Colon (tissue), 2 donors: ENCODE measurements around the gene CYTH4.
"Not testable (repeated sequence)": the region's sequence is repeated elsewhere in the genome, so short reads cannot be mapped to it uniquely, and the experiment has no call there.

Experiments used
- FAIRE-seq: peaks from 2 replicates; lab custom pipeline; 2012; peaks lifted over from hg19 to GRCh38; lab: Jason Lieb, UNC
- donor health status: control.
- donor health status: control.

The CYTH4 gene

DNA sequence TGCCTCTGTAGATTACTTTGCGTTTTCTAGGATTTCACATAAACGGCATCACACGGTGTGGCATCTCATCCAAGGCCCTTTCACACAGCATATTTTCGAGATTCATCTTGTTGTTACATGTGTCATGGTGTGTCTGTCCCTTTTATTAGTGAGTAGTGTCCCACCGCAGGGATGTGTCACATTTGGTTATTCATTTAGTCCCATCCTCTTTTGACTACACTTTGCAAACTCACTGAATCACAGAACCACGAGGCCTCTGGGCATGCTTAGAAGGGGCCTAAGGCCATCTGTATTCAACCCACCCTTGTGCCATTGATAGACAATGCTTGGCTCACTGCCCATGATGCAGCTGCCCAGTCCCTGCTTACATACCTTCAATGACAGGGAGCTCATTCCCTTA lies 34.1 kb upstream of the CYTH4 start:
- no peak for FAIRE-seq

DNA sequence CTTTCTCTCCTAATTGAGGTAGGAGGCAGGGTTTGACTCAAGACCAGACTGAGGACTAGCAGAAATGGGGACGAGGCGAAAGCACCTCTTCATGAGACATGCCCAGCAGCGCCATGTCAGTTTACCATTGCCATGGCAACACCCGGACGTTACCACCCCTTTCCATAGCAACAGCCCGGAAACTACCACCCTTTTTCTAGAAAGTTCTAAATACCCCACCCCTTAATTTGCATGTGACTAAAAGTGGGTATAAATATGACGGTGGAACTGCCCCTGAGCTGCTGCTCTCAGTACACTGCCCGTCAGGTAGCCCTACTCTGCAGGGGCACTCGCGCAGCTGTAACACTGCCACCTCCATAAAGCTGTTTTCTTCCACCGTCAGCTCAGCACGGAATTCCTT lies 32.3 kb upstream of the CYTH4 start:
- no peak for FAIRE-seq

DNA sequence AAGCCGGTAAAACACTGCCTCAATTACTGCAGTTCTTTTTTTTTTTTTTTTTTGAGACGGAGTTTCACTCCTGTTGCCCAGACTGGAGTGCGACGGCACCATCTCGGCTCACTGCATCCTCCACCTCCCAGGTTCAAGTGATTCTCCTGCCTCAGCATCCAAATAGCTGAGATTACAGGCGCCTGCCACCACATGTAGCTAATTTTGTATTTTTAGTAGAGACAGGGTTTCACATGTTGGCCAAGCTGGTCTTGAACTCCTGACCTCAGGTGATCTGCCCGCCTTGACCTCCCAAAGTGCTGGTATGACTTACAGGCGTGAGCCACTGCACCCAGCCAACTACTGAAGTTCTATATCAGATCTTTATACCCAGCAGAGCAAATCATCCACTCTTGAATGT lies 30.5 kb upstream of the CYTH4 start:
- FAIRE-seq: not testable (repeated sequence)

DNA sequence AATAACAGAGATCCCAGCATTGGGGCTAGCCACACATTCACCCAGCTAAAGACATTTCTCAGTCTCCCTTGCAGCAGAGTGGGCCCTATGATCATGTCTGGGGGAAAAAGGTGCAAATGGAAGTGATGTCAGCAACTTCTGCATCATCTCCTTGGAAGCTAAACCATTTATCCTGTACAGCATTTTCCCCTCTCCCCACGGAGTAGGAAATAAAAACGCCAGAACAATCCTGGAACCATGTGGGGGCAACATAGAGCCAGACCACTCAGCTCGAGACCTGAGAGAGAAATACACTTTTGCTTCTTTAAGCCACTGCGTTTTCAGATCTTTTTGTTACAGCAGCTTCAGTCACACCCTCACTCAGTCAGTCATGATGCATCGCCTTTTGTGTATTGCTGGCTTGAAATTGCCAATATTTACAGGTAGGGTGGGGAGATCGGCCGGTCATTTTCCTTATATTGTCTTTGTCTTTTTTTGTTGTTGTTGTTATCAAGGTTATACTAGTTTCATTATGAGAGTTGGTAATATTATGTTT lies 29.1 kb upstream of the CYTH4 start:
- FAIRE-seq: no peak

DNA sequence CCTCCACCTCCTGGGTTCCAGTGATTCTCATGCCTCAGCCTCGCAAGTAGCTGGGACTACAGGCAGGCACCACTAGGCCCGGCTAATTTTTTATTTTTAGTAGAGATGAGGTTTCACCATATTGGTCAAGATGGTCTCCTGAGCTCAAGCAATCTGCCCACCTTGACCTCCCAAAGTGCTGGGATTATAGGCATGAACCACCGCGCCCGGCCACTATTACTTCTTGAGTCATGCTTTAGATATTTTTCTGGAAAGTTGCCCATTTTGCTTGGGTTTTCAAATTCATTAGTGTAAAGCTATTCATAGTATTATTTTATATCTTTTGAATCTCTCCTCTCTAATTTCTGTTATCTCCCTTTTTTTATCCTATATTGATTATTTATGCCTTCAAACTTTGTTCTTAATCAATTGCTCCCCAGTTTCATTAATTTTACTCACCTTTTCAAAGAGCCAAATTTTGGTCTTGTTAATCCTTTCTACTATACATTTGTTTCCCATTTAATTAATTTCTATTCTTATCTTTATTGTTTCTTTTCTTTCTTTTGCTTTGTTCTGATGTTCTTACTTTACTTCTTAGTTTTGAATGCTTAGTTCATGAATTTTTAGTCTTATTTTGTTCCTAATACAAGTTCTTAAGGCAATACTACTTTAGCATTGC lies 28.0 kb upstream of the CYTH4 start:
- no peak for FAIRE-seq

DNA sequence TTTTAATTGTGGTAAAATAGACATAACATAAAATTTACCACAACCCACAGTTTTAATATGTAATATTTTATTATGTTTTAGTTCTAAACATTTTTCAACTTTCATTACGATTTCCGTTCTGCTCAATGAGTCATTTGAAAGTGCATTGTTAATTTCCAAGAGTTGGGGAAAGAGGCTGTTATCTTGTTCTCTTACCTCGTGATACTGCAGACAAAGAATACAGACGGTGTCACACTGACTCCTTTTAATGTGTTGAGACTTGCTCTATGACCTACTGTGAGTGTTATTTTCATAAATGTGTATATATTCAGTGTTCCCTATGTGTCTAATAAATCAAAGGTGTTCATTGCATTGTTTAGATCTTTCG lies 27.5 kb upstream of the CYTH4 start:
- no peak for FAIRE-seq

DNA sequence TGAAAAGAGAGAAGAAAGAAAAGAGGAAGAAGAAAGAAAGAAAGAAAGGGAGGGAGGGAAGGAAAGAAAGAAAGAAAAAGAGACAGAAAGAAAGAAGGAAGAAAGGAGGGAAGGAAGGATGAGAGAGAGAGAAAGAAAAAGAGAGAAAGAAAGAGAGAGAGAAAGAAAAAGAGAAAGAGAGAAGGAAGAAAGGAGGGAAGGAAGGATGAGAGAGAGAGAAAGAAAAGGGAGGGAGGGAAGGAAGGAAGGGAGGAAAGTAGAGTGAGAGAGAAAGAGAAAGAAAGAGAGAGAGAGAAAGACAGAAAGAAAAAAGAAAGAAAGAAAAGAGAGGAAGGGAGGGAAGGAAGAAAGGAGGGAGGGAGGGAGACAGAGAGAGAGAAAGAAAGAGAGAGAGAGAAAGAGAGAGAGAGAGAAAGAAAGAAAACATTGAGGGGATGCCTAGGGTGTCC lies 26.7 kb upstream of the CYTH4 start:
- FAIRE-seq: no peak

DNA sequence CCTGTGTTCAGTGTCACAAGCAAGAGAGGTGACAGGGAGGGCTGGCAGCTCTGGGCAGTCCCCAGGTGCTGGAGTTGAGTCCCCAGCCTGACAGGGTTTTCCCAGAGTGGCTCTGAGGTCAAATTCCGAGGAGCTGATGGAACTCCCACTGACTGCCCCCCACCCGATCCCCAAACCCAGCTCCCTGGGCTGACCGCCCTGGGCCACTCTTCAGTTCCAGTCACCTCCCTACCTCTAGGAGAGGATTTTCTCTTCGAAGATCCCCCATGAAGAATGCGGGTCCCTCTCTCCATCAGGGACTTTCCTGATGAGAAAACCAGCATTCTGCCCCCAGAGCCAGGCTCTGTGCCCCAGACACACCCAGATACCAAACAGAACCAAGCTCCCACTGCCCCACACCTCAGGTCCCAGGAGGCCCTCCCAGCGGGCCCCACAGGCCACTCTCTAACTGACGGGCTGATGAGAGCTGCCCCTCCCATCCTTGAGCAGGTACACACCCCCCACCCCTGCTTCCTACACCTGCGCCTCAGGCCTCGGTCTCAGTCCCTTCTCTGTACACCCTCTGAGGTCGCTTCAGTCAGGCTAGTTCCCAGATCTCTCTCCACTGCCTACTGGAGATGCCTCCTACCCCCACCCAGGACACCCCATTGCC lies 26.1 kb upstream of the CYTH4 start:
- FAIRE-seq: no peak

DNA sequence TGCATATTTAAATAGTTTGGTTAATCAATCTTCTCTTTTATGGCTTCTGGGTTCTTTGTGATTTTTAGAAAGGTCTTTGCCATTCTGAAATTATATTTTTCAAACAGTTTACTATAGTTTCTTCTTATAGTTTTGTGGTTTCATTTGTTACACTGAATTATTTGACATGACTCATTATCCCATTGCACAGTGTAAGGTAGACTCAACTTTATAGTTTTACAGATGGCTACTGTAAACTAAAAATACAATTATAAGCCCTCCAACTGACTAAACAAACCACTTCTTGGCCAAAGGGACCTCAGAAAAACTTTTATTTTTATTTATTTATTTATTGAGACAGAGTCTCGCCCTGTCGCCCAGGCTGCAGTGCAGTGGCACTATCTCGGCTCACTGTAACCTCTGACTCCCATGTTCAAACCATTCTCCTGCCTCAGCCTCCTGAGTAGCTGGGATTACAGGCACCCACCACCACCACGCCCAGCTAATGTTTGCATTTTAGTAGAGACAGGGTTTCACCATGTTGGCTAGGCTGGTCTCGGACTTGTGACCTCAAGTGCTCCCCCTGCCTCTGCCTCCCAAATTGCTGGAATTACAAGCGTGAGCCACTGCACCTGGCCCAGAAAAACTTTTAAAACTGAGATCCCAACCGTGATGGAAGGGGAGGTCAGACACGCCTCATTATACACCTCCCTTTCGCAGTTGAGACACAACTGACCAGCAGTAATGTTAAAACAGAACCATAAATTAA lies 24.1 kb upstream of the CYTH4 start:
- no peak for FAIRE-seq

DNA sequence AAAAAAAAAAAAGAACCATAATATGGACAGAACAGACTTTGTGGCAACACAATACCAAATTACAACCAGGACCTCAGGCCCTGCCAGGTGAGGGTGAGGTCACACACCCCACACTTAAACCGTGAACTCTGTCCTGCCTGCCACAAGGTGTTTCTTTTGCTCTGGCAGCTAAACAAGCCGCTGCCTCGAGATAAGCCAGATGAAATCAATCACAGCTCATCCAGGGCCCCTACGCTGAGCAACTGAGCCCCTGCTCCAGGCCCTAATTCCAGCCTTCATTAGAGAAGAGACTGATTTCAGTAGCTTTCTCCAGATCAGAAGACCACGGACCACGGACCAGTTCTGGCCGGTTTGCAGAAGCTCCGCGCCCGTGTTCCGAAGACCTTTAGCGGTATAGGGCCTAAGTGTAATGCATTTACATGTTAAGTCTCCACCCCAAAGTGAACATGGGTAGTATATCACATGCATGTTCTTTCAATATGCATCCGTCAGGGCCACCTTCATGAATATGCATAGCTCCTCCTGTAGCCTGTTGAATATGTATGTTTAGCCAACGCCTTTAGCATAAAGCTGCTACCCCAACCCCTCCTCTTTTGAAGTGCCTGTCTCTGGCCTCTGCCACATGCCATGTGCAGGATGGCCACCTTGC lies 23.4 kb upstream of the CYTH4 start:
- no peak for FAIRE-seq

DNA sequence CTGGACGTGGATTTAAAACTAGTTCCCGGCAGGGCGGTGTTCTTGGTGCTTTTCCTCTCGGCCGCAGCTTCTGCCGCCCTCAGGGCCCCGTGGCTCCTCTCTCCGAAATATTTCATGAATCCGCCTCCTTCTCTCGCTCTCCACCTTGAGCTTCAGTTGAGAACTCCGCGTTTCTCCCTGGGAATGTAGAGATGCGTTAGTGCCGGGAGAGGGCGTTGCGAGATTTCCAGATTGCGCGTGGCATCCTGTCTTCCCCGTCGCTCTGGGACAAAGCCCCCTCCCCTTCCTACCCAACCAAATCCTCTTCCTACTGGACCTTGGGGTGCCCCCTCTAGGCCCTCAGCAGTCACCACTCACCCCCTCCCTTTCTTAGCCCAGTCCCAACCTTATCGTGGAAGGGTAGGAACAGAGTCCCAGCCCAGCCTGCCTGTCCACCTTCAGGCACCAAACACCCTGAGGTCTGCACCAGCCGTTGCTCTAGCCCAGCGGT lies 22.7 kb upstream of the CYTH4 start:
- no peak for FAIRE-seq

DNA sequence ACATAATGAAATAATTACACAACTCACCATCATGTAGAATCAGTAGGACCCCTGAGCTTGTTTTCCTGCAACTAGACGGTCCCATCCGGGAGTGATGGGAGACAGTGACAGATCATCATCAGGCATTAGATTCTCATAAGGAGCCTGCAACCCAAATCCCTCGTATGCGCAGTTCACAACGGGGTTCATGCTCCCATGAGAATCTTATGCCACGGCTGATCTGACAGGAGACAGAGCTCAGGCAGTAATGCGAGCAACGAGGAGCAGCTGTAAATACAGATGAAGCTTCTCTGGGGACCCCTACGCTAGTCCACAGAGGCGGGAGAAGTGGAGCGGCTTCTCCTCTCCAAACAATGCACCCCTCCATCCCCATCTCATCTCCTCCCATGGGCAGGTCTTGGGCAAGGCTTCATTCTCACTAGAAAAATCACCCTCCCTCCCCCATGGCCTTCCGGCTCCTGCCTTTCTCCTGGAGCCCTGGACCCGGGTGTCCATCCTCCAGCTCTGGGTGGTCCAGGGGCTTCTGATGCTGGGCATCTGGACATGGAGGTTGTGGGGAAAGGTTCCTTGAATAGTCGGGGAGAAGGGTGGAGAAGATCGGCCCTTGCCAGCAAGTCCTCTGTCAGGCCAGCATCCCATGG lies 22.0 kb upstream of the CYTH4 start:
- no peak for FAIRE-seq

DNA sequence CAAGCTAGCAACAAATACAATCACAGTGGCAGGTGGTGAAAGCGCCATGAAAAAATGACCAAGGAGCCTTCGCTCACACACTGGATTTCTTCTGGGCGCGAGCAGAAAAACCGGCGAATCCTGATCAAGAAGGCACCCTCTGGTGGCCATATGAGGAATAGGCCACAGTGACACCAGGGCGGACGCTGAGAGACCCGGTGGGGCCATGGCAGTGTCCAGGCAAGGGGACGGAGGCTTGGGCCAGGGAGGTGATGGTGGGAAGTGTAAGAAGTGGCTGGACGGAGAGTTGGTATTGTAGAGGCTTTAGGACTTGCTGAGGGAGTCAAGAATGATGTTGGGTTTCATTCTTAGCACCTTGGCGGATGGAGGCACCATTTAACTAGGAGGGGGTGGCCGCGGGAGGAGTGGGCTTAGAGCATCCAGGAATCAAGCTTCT lies 21.4 kb upstream of the CYTH4 start:
- FAIRE-seq: no peak

DNA sequence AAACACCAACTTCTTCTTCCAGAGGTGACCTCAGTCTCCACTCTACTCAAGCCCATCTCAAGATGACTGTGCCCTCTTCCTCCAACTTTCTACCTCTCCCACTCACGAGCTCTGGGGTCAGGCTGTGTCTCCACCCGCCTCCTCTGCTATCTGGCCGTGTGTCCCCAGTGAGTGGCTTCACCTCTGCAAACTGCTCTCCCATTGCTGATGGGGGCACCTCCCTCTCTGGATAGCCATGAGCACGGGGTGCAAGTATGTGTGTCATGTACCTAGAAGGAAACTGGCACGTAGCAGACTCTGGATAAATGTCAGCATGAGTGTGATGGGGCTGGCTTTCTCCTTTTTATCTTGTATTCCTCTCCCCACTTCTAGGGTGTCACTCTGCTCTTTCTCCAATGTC lies 20.0 kb upstream of the CYTH4 start:
- no peak for FAIRE-seq

DNA sequence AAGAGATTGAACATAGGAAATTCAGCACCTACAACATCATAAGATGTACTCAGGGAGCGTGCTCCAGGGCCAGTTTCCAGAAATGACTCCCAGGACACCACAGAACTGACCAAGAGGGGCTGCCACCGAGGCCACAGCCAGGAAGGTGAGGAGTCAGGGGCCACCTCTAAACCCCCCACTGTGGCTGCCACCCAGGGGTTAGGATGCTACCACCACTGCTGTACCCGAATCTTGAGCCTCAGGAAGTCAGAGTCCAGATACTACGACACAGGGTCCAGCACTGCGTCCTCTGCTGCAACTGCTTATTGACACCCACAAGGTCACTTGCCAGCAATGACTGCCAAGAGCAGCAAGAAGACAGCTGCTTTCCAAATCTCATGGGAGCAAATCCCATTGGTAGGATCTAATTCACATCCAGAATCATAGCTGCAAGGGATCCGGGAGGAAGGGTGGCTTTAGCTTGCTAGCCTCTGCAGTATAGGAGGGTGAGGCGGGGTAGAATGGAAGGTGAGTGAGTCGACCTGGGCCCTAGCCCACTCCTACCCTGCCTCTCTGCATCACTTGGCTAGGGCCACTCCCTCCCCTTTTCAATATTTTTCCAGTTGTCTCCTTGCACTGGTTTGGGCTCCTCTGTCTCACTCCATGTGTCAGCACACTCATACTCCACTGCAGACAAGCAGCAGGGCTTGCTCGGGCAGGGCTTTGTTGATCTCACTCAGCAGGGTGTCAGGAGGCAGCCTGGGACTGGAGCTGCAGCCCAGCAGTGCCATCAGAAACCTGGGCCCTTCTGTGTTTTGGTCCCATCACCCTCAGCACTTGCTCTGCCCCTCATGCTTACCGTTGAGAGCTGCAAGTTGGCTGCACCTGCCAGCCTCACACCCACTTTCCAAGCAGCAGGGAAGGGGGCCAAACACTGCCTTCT lies 18.1 kb upstream of the CYTH4 start:
- FAIRE-seq: no peak

DNA sequence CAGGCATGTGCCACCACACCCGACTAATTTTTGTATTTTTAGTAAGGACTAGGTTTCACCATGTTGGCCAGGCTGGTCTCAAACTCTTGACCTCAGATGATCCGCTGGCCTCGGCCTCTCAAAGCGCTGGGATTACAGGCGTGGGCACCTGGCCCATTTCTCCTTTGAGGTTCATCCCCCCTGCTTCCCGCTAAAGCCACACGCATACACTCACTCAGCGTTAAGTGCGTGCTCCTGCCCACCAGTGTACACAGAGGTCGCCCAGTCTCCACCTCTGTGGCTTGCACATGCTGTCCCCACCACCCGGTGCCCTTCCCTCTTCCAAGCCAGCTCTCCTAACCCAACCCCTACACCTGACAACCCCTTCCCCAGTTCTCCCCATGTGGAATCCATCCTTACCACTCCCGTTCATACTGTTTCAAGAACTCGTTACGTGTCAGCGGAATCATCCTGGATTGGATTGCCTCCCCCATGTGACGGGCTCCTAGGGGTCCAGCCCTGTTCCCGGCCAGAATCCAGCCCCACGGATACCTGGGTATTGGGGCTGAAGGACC lies 15.7 kb upstream of the CYTH4 start:
- FAIRE-seq: no peak

DNA sequence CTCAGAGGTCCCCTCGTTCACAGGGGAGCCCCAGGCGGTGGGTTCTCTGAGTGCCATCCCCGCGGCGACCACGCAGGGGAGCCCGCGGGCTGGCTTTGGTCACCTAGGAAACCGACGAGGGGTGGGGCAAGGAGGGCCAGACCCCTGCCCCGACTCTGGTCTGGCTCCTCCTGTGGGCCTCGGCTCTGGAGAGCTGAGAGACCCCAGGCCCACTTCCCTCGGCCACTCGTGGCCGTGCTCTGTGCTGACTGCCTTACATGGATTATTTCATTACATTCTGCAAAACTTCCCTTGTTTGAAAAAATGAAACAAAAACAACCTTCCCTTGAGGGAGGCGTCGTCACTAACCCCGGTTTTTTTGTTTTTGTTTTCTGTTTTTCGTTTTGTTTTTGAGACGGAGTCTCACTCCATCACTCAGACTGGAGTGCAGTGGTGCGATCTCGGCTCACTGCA lies 15.1 kb upstream of the CYTH4 start:
- no peak for FAIRE-seq

DNA sequence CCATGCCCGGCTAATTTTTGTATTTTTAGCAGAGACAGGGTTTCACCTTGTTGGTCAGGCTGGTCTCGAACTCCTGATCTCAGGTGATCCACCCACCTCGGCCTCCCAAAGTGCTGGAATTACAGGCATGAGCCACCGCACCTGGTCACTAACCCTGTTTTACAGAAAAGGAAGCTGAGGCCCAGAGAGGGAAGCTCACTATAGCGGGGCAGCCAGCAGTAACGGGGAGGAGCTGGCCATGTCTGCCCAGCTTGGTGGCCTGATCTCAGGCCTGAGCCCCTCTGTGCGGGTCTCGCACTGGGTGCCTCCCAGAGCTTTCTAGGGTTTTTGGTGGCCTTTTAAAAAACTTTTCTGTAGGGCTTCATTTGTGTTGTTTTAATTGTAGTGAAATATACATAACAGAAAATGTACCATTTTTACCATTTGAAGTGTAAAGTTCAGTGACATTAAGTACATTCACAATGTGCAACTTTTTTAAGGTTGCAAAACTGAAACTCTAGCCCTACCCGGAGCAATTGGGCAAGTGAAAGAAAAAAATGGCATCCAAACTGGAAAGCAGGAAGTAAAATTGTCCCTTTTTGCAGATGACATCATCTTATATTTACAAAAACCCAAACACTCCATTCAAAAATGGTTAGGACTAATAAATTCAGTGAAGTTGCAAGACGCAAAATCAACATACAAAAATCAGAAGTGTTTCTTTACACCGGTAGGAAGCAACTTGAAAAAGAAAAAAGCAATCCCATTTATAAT lies 14.5 kb upstream of the CYTH4 start:
- FAIRE-seq: no peak

DNA sequence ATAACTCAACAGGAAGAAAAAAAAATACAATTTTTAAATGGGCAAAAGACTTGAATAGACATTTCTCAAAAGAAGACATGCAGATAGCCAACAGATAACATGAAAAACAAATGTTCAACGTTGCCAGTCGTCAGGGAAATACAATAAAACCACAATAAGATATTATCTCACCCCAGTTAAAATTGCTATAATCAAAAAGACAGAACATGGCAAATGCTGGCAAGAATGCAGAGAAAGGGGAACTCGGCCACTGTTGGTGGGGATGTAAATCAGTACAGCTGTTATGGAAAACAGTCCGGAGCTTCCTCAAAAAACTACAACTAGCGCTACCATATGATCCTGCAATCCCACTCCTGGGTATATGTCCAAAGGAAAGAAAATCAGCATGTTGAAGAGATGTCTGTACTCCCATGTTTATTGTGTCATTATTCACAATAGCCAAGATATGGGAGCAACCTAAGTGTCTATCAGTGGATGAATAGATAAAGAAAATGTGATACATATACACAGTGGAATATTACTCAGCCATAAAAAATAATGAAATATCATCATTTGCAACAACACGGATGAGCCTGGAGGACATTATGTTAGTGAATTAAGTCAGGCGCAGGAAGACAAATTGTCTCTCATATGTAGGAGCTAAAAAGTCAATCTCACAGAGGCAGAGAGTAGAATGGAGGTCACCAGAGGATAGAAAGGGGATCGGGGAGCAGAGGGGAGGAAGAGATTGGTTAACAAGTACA lies 12.2 kb upstream of the CYTH4 start:
- FAIRE-seq: no peak
